Stimulated activated CD4-positive, alpha-beta T cell treated with anti-CD3 and anti-CD28 coated beads, Interleukin-2, amount 100 ng/mL, for 48 hours (primary cell): ENCODE data around the gene RNF103.
A peak's percentile ranks its signal among the peaks of the same experiment; 100 is the strongest.

Experiments
- DNase-seq, 2 donors: peaks; one replicate each; pipeline ENCODE4 v3.0.0-alpha.2; 2020

The RNF103 gene

GRCh38 chr2:86563650-86564061, 60.0 kb downstream of the RNF103 start:
- no peak for DNase-seq

GRCh38 chr2:86562922-86563649, 60.6 kb downstream of the RNF103 start, which contains the start of gene CHMP3:
CHMP3 (minus strand) TSS chr2:86563443; CDS start chr2:86563348, 95 bp downstream.
- peak; percentile 91 to 94 for DNase-seq

GRCh38 chr2:86562485-86562921, 61.2 kb downstream of the RNF103 start:
- DNase-seq, result no peak

- DNase-seq, result no peak
Observed at GRCh38 chr2:86557836-86558235, 65.8 kb downstream of the RNF103 start.

GRCh38 chr2:86556508-86556907, 67.2 kb downstream of the RNF103 start:
- no peak for DNase-seq
